ENCODE results near the gene SLC25A25. TPM values are rescaled to one million over a fixed set of nuclear protein-coding genes. Genes with fewer than 3 reads are reported as not detected.

The SLC25A25 gene
- total RNA-seq, 1 experiment from 2014 or later, result 18.5 TPM

- Mint-ChIP-seq H3K27me3 (ENCODE audit: insufficient read depth, unreplicated experiment) (no peaks in the 10 kb centered on the region), H3K9me3 (ENCODE audit: unreplicated experiment) (no peaks in the 10 kb centered on the region), H3K27ac (ENCODE audit: unreplicated experiment) (no peak overlapping the region), H3K4me1 (ENCODE audit: low read depth, unreplicated experiment) (no peaks in the 10 kb centered on the region), H3K4me3 (ENCODE audit: unreplicated experiment) (no peak overlapping the region), H3K36me3 (ENCODE audit: insufficient read depth, unreplicated experiment) (no peaks in the 10 kb centered on the region)
- Histone ChIP-seq H3K4me1 (peaks cover 6% of the 10 kb centered on the region), H3K36me3 (ENCODE audit: control insufficient read depth, insufficient read depth, low read length) (no peaks in the 10 kb centered on the region), H3K4me3 (ENCODE audit: low read depth, low read length) (no peak overlapping the region), H3K9me3 (no peaks in the 10 kb centered on the region), H3K27me3 (replicated peaks; ENCODE audit: control insufficient read depth, insufficient read depth, low read length) (no peaks in the 10 kb centered on the region)
- BruUV-seq (replicated peaks), result no TSS peak
- DNase-seq, result no peak
- CTCF ChIA-PET, result no interaction called here
- TF ChIP-seq, protein P1, sequence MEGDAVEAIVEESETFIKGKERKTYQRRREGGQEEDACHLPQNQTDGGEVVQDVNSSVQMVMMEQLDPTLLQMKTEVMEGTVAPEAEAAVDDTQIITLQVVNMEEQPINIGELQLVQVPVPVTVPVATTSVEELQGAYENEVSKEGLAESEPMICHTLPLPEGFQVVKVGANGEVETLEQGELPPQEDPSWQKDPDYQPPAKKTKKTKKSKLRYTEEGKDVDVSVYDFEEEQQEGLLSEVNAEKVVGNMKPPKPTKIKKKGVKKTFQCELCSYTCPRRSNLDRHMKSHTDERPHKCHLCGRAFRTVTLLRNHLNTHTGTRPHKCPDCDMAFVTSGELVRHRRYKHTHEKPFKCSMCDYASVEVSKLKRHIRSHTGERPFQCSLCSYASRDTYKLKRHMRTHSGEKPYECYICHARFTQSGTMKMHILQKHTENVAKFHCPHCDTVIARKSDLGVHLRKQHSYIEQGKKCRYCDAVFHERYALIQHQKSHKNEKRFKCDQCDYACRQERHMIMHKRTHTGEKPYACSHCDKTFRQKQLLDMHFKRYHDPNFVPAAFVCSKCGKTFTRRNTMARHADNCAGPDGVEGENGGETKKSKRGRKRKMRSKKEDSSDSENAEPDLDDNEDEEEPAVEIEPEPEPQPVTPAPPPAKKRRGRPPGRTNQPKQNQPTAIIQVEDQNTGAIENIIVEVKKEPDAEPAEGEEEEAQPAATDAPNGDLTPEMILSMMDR (IDR thresholded peaks at IDR 0.05; ENCODE audit: insufficient read depth in 1 of 2, low read depth in 1 of 2, low read length in 1 of 2, severe bottlenecking in 1 of 2, unreplicated experiment in 1 of 2), result no peak
- intact Hi-C loops (cut with micrococcal nuclease; ENCODE audit: unreplicated experiment), result no loop called here
- POLR2A ChIA-PET, result no interaction called here
Observed at GRCh38 chr9:128061275-128061960, 6.6 kb upstream of the SLC25A25 start.

DNA sequence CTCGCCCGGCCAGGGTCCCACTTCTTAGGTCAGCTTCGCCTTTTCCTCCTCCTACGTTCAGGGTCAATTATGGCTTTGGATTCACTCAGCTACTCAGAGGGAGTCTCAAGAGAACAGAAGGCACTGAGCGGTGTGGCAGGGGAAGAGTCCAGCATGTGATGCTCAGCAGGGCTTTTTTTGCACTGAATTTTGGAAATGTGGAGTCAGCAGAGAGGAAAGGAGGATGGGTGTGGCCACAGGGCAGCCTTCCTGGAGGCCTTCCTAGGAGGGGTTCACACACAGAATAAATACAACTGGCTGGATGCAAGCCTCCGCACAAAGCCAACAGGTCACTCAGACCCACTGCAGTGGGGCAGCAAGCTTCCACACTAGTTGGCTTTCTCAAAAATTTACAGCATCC, 5.8 kb upstream of the SLC25A25 start:
- Mint-ChIP-seq H3K27ac (ENCODE audit: unreplicated experiment) (no peak overlapping the region), H3K4me1 (ENCODE audit: low read depth, unreplicated experiment) (no peaks in the 10 kb centered on the region), H3K36me3 (ENCODE audit: insufficient read depth, unreplicated experiment) (no peaks in the 10 kb centered on the region), H3K27me3 (ENCODE audit: insufficient read depth, unreplicated experiment) (no peaks in the 10 kb centered on the region), H3K9me3 (ENCODE audit: unreplicated experiment) (no peaks in the 10 kb centered on the region), H3K4me3 (ENCODE audit: unreplicated experiment) (no peak overlapping the region)
- TF ChIP-seq, protein P1 (IDR thresholded peaks at IDR 0.05; ENCODE audit: insufficient read depth in 1 of 2, low read depth in 1 of 2, low read length in 1 of 2, severe bottlenecking in 1 of 2, unreplicated experiment in 1 of 2), result no peak
- Histone ChIP-seq H3K4me3 (ENCODE audit: low read depth, low read length) (no peak overlapping the region), H3K9me3 (no peaks in the 10 kb centered on the region), H3K36me3 (ENCODE audit: control insufficient read depth, insufficient read depth, low read length) (no peaks in the 10 kb centered on the region), H3K4me1 (peaks cover 8% of the 10 kb centered on the region), H3K27me3 (replicated peaks; ENCODE audit: control insufficient read depth, insufficient read depth, low read length) (no peaks in the 10 kb centered on the region)
- BruUV-seq (replicated peaks), result no TSS peak
- ChIA-PET CTCF (no interaction called here), POLR2A (no interaction called here)
- no peak for DNase-seq
- intact Hi-C loops (cut with micrococcal nuclease; ENCODE audit: unreplicated experiment), result no loop called here

DNA sequence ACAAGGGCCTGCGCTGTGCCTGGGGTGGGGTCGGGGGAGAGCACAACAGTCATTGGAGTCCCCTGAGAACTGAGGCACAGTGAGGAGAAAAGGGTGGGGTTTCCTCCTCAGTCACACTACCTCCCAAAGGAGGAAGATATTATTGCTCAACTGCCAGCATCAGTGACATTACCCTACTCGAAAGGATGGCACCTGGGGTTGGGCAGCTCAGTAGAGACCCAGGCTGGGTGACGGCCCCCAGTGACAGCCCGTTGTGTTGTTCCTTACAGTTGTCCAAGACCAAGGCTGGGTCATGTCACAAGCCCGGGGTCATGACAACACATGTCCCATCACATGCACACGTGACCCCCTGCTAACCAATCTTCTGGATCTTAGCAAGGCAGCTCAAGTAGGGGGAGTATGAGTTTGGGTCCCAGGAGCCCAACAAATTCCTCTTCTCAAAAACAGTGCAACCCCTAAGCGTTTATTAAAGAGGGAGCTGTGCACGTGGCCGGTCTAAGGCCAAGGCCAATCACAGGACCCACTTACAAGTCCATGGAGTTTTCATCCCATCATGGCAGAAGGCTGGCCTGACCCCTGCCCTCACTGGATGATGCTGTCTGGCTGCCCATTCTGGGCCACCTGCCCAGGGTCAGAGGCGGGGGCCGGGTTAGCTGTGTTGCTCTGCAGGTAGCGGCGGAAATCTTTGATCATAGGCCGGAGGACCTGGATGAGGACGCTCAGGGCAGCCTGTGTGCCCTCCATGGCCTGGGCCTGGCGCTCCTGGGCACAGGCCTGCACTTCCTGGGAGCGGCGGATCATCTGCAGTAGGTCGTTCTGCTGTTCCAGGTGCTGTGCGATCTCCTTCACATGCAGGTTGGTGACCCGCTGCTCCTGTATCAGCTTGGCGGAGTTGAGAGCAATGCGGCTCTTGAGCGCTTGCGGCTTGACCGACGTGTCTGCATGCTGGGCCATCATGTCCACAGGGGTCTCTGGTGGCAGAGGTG, 4.9 kb upstream of the SLC25A25 start:
- ChIA-PET CTCF (no interaction called here), POLR2A (no interaction called here)
- Mint-ChIP-seq H3K27ac (ENCODE audit: unreplicated experiment) (no peak overlapping the region), H3K4me3 (ENCODE audit: unreplicated experiment) (no peak overlapping the region), H3K4me1 (ENCODE audit: low read depth, unreplicated experiment) (no peaks in the 10 kb centered on the region), H3K27me3 (ENCODE audit: insufficient read depth, unreplicated experiment) (no peaks in the 10 kb centered on the region), H3K9me3 (ENCODE audit: unreplicated experiment) (no peaks in the 10 kb centered on the region), H3K36me3 (ENCODE audit: insufficient read depth, unreplicated experiment) (no peaks in the 10 kb centered on the region)
- Histone ChIP-seq H3K4me3 (ENCODE audit: low read depth, low read length) (no peak overlapping the region), H3K4me1 (peaks cover 8% of the 10 kb centered on the region), H3K27me3 (replicated peaks; ENCODE audit: control insufficient read depth, insufficient read depth, low read length) (no peaks in the 10 kb centered on the region), H3K9me3 (no peaks in the 10 kb centered on the region), H3K36me3 (ENCODE audit: control insufficient read depth, insufficient read depth, low read length) (no peaks in the 10 kb centered on the region)
- TF ChIP-seq, protein P1 (IDR thresholded peaks at IDR 0.05; ENCODE audit: insufficient read depth in 1 of 2, low read depth in 1 of 2, low read length in 1 of 2, severe bottlenecking in 1 of 2, unreplicated experiment in 1 of 2), result no peak
- DNase-seq, result no peak
- intact Hi-C loops (cut with micrococcal nuclease; ENCODE audit: unreplicated experiment), result no loop called here
- BruUV-seq (replicated peaks), result no TSS peak

All from Caco-2 (cell line).